HUDEP-2 (cell line): Measurements from ENCODE around the gene FBXL17.

Source experiments
- DNase-seq, 76 experiments: peaks; one replicate each; lab custom pipeline; 2025; ENCODE audit not compliant: unreplicated experiment in 76 of 76; lab: John Stamatoyannopoulos, UW

Gene FBXL17

GRCh38 chr5:108109059-108109458 lies 272.8 kb downstream of the FBXL17 start:
- DNase-seq = no peak

GRCh38 chr5:108104448-108104847 lies 277.4 kb downstream of the FBXL17 start:
- DNase-seq = no peak

- DNase-seq = no peak
Measured at GRCh38 chr5:108102463-108102862, 279.4 kb downstream of the FBXL17 start.

GRCh38 chr5:108101821-108102220 lies 280.1 kb downstream of the FBXL17 start:
- DNase-seq = no peak

- DNase-seq = no peak
Measured at GRCh38 chr5:108101130-108101529, 280.8 kb downstream of the FBXL17 start.

GRCh38 chr5:108094800-108095199 lies 287.1 kb downstream of the FBXL17 start:
- no peak for DNase-seq

- DNase-seq = peak in 1 of 76 experiments; percentile 7
Measured at GRCh38 chr5:108093186-108093585, 288.7 kb downstream of the FBXL17 start.

GRCh38 chr5:108090946-108091345 lies 291.0 kb downstream of the FBXL17 start:
- no peak for DNase-seq

GRCh38 chr5:108084105-108084504 lies 297.8 kb downstream of the FBXL17 start:
- DNase-seq = no peak

- no peak for DNase-seq
Measured at GRCh38 chr5:108083232-108083631, 298.7 kb downstream of the FBXL17 start.

GRCh38 chr5:108081707-108082106 lies 300.2 kb downstream of the FBXL17 start:
- no peak for DNase-seq

GRCh38 chr5:108079753-108080152 lies 302.1 kb downstream of the FBXL17 start:
- no peak for DNase-seq

- no peak for DNase-seq
Measured at GRCh38 chr5:108078882-108079281, 303.0 kb downstream of the FBXL17 start.

GRCh38 chr5:108078345-108078744 lies 303.6 kb downstream of the FBXL17 start:
- no peak for DNase-seq

GRCh38 chr5:108074626-108075025 lies 307.3 kb downstream of the FBXL17 start:
- DNase-seq = no peak

GRCh38 chr5:108064302-108064701 lies 317.6 kb downstream of the FBXL17 start:
- no peak for DNase-seq

- no peak for DNase-seq
Measured at GRCh38 chr5:108061941-108062340, 320.0 kb downstream of the FBXL17 start.

- no peak for DNase-seq
Measured at GRCh38 chr5:108060340-108060739, 321.6 kb downstream of the FBXL17 start.

- no peak for DNase-seq
Measured at GRCh38 chr5:108059334-108059733, 322.6 kb downstream of the FBXL17 start.

- no peak for DNase-seq
Measured at GRCh38 chr5:108054349-108054748, 327.5 kb downstream of the FBXL17 start.

- no peak for DNase-seq
Measured at GRCh38 chr5:108046955-108047670, 334.8 kb downstream of the FBXL17 start.

GRCh38 chr5:108036482-108036881 lies 345.4 kb downstream of the FBXL17 start:
- DNase-seq = no peak

- DNase-seq = no peak
Measured at GRCh38 chr5:108028883-108029282, 353.0 kb downstream of the FBXL17 start.
